ENCODE measurements around the gene CHRNA1.
A peak's percentile ranks its signal among the peaks of the same experiment; 100 is the strongest.

Gene CHRNA1

DNA sequence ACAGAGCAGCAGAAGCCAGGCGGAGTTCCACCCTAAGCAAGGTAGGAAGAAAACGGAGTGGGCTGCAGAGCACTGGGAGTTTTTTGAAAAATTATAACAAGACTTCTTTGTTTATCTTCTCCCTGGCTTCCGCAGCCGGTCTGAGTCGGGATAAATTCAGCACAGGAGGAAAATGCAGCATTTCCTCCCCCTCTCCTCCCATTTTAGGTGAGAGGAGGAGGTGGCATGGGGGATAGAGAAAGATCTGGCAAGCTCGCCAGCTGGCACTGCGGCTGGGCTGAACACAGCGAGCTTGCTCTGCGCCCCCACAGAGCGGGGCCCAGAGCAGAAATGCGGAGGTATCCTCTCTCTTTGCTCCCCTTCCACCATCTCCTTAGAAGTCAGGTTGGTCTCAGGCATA lies 17.7 kb upstream of the CHRNA1 start:
- DNase-seq = no peak

DNA sequence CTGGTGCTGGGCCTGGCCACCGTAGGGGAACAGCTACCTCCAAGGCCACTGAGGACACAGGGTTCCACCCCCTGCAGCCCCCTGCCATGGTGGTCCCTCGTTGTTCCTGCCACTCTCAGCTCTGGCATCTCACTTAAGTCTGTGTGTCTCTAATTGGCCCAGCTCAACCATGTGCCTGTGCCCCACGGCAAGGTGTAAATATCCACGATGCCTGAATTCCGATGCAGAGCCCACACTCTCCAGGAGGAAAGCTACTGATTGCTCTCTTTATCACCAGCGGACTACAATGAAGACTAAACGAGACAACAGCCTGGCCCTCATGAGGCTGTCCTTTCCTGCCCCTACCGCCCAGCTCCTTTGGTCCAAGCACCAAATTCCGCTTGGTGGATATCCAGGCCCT lies 17.0 kb upstream of the CHRNA1 start:
- DNase-seq = no peak

DNA sequence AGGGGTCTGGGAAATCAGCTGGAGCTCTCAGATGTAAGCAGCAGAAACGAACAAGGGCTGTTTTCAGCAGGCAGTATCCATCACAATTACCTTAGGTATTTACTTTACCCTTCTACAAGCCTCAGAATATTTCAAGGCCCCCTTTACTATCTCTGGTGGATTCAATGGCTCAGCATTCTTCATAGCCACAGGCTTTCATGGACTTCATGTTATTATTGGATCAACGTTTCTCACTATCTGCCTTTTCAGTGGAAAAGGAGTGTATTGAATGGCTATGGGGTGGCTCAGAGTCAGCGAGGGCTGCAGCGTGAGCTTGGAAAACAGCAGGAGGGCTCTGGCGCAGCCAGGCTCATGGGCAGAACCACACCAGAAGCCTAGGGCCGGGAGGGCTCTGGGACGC lies 16.6 kb upstream of the CHRNA1 start:
- no peak for DNase-seq

DNA sequence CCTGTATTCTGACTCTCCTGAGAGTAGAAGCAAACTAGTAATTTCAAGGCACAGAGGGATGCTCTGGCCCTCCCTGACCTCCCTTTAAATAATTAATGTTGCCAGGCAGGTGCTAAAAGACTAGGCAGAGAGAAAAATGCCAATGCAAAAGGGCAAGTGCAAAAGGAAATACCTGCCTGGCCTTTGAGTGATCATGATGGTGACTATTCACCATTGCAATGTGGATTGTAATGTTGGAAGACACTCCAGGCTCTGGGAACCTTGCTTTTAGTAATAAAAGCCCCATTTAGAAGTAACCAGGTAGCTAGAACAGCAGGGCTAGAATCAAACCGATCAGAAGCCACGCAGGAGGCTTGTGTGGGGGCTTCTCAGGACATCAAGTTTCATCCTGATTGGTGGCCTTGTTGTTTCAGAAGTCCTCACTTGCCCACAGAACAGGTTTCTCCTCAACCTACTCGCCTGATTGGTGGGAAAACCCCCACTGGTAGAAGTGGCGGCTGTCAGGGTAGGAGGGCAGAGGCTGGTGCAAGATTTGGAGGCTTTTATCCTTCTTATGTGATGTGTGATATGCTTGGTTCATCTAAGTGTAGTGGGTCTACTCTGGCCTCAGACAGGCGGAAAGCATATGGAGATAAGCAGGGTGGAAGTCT lies 16.0 kb upstream of the CHRNA1 start:
- DNase-seq = no peak

DNA sequence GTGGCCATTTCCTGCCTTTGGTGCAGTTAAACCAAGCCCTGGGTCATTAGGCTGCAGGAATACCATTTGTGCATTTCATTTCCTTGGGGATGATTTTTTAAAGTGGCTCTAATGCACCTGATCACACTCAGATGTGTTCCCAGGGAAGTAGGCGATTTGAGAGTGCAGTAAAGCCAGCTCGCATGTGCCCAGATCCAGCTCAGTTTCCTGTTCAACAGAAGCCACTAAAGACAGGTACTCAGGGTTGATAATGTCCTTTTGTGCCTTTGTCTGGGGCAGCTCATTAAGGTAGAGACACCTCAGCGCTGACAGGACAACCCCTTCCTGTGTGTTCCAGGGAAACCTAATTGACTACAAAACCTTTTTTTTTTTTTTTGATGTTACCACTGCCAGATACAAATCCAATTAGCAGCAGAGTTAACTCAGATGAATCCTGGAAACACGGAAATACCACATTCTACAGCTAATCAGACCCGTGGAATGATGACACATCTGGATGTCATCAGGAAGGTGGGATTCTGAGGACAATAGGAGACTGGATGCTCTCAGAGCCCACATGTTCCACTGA lies 15.2 kb upstream of the CHRNA1 start:
- no peak for DNase-seq

DNA sequence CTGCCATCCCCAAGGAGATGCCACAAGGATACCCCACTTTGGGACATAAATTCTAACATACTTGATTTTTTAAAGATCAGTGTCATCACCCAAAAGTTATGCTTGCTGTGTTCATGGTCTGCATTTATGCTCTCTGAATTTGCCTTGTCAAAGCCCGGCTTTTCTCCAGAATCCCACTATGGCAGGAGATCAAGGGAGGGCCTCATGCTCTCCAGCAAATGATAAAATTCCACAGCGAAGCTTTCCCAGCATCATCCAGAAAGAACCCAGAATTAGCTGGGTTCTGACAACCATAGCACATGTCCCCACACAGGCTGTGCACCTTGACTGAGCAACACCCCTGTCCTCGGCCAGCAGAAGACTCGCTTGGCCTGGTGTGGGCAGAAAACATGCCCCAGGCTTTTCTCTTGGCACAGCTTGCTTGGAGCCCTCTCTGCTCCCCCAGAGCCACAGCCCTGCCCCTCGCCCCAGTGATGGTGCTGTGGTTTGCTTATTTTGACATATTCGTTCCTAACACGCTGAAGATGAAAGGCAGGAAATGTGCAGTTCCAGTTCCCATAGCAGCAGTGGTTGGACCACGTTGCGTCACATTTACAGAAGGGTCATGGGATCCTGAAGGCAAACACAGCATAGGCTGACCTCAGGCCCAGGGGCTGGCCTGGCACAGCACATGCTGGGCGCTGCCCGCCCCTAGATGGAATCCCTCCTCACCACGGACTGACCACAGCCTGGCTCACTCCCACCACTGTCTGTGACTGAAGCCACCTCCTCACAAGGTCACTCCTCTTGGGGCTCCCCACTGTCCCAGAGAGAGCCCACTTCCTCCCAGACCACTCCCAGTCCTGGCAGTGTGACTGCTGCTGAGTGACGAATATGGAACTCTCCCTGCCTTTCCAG lies 14.1 kb upstream of the CHRNA1 start:
- DNase-seq = peak; percentile 51

DNA sequence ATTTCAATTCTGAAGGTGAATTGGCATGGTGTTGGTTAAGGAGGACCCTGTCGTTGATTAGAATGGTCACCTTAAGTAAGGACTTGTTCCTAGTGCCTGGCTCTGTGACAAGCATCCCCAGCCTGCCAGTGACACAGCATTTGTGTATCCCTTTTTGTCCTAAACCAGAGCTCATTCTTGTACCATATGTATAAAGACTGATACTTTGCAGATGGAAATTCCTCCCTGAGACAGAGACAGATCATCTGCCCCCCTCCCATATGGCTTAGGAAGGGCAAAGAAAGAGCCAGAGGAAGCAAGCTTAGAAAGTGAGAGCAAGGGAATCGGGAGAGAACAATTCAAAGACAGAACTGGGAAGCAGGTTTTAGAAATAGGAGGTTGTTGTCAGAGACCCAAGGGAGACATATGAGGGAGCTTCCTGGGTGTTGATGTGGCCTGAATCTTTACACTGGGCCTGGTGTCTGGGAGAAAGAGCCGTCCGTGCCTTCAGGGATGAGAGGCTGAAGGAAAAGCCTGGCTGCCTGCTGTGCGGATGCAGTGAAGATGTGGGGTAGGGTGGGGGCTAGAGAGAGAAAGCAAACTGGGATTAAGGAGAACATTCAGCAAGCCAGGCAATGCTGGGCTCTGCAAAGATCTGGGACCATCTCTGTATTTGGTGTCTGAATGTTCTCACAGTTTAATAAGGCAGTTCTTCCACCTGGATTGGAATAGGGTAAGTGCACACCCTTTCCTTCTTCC lies 13.2 kb upstream of the CHRNA1 start:
- DNase-seq = no peak

DNA sequence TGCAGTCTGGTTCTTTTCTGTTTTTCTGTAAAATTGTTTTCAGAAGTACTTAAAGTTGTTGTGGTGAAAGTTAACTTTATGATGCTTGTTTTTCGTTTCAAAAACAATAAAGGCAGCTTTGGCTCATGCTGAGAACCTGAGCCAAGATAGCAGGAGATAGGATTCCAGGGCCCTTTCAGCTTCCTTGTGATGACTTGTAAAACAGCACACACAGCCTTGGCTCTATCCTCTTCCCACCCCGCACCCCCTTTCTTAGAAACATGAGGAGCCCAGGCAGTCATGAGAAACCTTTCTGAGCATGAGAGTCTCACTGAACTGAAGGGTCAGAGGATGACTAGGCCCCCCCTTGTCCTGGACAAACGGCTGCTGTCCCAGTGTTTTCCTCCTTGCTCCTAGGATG lies 12.4 kb upstream of the CHRNA1 start:
- no peak for DNase-seq

DNA sequence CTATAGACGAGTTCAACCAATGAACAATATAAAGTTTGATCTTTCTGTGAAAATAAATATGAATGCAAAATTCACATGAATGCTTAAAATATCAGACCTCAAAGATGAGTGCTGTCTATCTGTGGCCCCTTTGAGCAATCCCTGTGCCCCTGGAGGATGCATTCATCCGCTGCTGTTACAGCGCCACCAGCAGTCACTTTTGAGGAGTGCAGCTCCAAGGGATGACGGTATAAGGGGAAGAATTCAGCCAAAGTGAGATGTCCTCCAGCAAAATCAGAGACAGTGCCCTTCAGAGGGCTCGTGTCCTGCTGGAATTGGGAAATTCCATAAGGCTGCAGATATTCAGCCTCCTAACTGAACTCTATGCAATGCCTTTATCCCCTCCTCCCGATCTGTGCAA lies 12.0 kb upstream of the CHRNA1 start:
- no peak for DNase-seq

DNA sequence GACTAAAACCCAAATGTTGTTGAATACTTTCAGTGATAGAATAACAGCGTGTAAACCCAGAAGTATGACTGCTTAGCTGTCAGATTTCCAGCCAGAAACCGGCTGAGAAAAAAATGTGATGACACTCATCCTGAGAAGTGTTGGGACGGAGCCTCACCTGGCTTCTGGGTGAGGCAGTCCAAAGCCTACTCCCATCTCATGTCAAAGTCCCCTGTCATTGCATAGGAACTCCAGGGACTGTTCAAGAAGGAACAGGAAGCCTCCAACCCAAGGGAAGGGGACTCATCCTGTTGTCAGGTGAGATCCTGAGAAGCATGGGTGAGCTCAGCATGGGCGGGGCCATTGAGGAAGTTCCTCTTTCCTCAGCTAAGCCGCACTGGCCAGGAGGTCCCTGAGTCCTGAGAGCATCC lies 11.3 kb upstream of the CHRNA1 start:
- DNase-seq = no peak

DNA sequence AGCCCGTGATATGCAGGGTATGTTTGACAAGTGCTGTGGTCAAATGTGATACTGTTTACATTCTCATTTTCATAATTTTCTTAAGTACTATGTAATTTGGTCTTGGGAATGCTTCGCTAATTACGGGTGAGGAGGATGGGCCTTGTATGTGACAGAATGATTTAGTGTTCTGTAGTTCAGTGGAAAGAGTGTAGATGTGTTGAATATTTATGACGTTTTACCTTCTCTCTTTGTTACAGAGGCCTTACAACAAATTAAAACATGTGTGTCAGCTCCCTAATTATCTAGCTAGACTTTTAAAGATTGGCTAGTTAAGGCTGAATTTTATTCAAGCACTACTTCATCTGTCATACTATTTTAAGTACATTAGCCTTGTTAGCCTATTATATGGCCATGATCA lies 10.6 kb upstream of the CHRNA1 start:
- no peak for DNase-seq

DNA sequence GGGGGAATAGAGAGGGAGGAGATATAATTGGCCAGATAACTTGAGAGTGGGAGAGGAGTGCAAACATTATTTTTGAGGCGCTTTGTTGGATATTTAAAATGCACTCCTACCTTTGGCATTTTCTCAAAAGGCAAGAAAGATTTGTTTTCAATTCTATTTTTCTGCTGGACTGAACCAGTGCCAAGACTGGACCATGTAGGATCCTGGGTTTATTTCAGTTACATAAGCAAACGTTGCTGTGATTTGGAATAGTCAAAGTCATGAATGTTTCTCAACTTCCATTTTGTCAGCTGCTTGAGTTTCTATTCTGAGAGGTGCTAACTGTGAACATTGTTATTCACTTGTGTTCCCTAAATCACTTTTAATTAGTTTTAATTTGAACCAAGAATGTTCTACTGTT lies 8.9 kb upstream of the CHRNA1 start:
- no peak for DNase-seq

DNA sequence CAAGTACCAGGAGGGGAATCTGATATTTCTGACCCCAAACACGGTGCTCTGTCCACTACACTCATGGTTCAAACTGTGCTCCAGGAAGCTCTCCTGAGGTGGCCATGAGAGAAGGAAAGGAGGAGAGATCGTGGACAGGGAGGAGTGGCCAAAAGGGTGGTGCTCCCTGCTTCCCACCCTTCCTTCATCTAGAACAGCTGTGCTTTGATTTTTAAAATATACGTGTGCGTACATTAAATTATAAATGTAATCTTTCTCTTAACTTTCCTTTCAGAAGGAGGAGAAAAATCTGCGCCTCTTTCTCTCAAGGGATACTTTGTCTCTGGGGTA lies 8.2 kb upstream of the CHRNA1 start:
- no peak for DNase-seq

DNA sequence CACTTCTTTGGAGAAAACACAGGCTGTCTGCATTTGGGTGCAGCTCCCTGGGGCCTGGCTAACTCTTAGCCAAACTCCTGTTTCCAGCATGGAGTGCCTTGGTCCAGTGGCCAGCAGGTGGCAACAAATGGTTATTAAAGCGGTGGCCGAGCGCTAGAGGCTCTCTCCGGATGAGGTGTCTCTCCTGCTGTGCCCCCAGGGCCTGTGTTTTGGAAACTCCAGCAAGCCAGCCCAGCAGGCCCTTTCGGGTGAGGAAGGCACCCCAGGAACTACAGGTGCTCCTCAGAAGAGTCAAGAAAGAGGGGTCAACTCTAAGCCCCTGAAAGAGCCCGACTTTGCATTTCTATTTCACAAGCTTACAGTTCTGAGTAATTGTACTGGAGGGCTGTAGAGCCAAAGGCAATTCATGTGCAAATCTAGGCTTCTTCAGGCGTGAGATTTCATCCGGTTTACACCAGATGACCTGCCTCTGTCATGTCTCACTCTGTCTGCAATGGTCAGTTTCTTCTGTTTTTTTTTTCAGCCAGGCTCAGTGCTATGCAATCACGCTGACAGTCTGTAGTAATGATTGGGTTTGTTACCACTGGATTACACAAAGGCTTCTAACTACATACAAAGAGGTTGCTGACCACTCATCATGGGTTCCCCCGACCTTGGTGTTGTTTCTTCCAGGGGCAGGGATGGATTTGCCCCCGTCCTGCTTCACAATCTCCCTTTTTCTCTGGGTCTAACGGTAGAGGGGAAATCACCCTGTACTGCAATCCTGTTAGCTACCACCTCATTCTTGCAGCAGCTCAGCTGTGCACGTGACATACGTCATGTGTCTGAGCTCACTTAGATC lies 7.6 kb upstream of the CHRNA1 start:
- DNase-seq = no peak

DNA sequence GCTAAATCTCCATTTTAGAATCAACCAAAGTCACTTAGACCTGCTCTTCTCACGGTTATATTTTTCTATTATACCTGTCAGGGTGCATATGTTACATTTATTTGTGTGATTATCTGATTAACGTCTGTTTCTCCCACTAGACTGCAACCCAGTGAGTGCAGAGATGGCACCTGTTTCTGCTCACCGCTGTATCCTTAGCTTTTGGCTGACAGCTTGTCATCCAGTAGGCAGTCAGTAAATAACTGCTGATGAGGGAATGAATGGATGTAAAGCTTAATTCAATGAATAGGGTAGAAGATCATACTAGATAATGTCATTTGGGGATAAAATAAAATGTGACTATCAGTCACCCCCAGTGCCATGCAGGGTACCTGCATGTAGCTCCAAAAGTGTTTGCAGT lies 6.9 kb upstream of the CHRNA1 start:
- DNase-seq = no peak

DNA sequence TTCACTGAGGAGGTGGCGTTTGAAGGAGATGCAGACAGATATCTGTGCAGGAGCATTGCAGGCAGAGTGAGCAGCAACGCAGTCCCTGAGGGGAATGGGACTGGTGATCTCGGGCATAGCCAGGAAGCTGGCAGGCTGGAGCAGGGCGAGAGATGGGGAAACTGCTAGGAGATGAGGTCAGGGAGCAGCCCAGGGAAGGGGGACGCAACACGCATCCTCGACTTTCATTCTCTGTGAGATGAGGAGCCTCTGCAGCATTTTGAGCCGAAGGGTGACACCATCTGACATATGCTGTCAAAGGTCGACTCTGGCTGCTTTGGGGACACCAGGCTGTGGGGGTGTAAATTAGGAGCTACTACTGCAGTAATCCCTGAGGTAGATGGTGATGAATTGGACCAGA lies 4.3 kb upstream of the CHRNA1 start:
- no peak for DNase-seq

DNA sequence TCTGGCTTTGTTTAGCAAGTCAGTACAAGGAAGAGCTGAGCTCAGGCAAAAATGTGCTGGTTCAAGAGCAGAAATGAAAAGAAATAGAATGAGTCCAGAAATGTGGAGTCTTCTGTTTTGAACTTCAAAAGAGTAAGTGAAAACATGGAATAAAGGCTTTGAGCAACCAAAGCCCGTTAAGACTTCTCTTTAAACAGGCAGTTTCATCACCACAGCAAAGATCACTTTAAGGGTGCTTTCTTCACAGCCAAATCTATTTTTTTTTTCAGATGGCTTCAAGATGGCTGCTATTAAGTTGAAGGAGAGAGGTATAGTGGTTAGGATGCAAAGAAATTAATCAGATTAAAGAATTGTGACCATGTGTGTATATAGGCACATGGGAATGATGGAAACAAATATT lies 2.0 kb upstream of the CHRNA1 start:
- no peak for DNase-seq

DNA sequence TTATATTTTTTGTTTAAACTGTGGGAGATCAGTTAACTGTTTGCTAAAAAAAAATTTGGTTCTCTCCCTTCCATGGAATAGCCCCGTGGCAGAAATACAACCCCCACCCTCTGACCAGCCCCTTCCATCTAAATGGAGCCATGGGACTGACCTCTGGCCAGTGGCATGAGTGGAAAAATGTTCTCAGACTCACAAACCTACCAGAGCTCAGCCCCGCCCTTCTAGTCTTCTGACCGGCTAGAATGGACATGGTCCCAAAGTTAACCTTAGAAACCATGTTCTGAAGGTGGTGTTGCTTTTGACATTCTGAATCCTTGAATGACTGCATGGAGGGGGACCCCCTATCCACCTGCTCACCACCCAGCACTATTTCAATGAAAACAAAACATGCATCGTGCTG lies 1.3 kb upstream of the CHRNA1 start:
- no peak for DNase-seq

DNA sequence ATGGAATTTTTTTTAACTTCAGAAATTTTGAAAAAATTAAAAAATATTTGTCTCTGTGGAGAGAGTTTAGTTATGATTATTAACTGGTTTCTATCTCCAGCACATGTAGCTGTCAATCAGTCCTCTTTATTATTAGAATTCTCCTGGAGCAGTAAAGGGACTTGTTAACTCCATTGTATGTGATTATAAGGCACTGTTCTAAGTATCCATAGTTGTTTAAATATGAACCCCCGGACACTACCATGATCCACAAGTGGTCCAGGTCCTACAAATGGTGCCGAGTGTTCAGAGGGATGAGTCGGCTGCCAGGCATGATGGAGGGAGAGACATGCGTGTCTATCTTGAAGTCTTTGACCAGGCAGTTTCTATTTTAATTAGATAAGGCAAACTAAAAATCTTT lies 492 bp downstream of the CHRNA1 start:
- no peak for DNase-seq

DNA sequence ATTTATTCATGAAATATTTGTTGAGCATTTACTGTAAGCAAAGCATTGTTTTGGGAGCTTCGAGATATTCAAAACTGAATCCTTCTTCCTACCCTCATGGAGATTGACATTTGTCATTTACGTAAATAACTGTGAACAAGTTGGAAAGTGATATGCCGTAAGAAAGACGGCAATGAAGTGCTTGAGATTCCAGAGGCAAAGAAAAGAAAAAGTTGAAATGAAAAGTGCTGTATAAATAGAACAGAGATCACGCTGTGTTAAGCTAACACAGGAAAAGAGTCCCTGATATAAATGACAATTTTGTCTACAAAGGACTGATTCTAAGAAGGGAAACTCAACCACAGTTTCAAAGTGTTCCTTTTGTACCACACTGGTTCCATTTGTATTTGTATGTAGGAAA lies 1.8 kb downstream of the CHRNA1 start:
- DNase-seq = no peak

DNA sequence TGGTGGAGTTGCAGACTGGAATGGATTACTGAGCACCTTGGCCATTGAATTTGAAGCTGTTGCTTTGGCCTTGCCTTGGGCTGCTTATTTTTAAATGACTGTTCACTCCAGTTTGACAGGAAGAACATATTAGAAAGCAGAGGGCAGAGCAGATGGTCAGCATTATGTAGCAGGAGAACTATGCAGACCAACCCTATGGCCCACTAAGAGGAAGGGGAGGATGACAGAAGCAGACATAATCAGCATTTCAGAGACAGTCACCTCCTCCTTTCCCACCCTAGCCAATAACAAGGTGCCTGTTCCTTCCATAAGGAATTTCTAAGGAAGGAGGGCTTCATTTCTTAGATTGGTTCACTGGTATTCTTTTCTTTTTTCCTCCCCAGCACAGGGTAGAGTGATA lies 2.4 kb downstream of the CHRNA1 start:
- DNase-seq = no peak

DNA sequence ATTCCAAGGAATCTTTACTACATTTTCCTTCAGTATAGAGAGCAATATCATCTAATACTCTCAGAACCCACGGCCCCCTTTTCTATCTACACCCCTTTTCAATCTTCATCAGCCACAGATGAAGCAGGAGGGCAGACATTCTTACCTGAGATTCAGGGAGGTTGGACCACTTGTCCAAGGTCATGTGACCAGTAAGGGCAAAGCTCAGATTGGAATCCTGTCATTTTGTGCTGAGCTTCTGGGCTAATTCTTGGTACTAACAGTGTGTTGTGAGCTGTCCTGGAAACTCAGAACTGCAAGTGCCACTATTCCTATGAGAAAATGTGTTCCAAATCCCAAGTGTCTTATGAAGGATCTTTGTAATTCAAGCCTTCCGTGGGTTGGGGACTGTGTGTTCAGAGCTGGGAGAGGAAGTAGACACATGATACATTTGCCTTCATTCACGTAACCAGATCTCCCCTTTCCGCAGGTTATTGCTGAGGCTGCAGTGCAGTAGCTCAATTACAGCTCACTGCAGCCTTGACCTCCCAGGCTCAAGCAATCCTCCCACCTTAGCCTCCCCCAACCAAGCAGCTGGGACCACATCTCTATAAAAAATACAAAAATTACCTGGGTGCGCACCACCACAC lies 3.3 kb downstream of the CHRNA1 start:
- no peak for DNase-seq
